HepG2 (cell line): ENCODE measurements around the gene CRY1. TPM values are rescaled to one million over a fixed set of nuclear protein-coding genes. Genes with fewer than 3 reads are reported as not detected.

Experiments used
- ARID4A ChIP-seq: sonication (generic); formaldehyde crosslinking; IDR thresholded peaks from 2 replicates; pipeline ENCODE4 v1.5.0; 2020; ENCODE audit warnings: mild to moderate bottlenecking, missing genetic modification reagents, borderline replicate concordance
- ARNT ChIP-seq: fragments of 450-650 bp; IDR thresholded peaks from 2 replicates; pipeline ENCODE4 v1.6.1; 2017
- BCLAF1 ChIP-seq: fragments of 450-650 bp; IDR thresholded peaks from 2 replicates; pipeline ENCODE4 v1.6.1; 2017; ENCODE audit warnings: mild to moderate bottlenecking
- CREM ChIP-seq, 2 experiments: sonication (generic) in 1 of 2; formaldehyde crosslinking in 1 of 2; IDR thresholded peaks; 2 replicates each; pipeline versions ENCODE4 v1.4.0 to v1.6.1; 2016 to 2020; ENCODE audit warnings: antibody characterized with exemption in 1 of 2, mild to moderate bottlenecking in 1 of 2, missing genetic modification reagents in 1 of 2
- FOXP4 ChIP-seq: sonication (generic); formaldehyde crosslinking; IDR thresholded peaks from 2 replicates; pipeline ENCODE4 v1.4.0; 2020; ENCODE audit warnings: missing genetic modification reagents
- HMG20B ChIP-seq: conservative IDR thresholded peaks from 2 replicates; pipeline ENCODE4 v1.6.1; 2016; ENCODE audit warnings: missing genetic modification reagents, missing compliant biosample characterization
- KDM1A ChIP-seq: IDR thresholded peaks from 2 replicates; pipeline ENCODE4 v1.6.1; 2016; ENCODE audit warnings: missing compliant biosample characterization
- KDM6A ChIP-seq: IDR thresholded peaks from 2 replicates; pipeline ENCODE4 v1.6.1; 2016; ENCODE audit warnings: low read depth
- KMT2A ChIP-seq: sonication (generic); formaldehyde crosslinking; IDR thresholded peaks from 2 replicates; pipeline ENCODE4 v1.4.0; 2020; ENCODE audit warnings: missing genetic modification reagents
- MIER2 ChIP-seq: IDR thresholded peaks from 2 replicates; pipeline ENCODE4 v1.6.1; 2016; ENCODE audit warnings: missing biosample characterization, missing genetic modification reagents
- MIXL1 ChIP-seq: IDR thresholded peaks from 2 replicates; pipeline ENCODE4 v1.6.1; 2016
- TERF1 ChIP-seq: sonication (generic); formaldehyde crosslinking; IDR thresholded peaks from 2 replicates; pipeline ENCODE4 v1.8.0; 2022; ENCODE audit warnings: mild to moderate bottlenecking, missing genetic modification reagents, moderate library complexity
- ZNF362 ChIP-seq: sonication (generic); formaldehyde crosslinking; IDR thresholded peaks from 2 replicates; pipeline ENCODE4 v1.4.0; 2020; ENCODE audit warnings: missing genetic modification reagents, mild to moderate bottlenecking, borderline replicate concordance
- ZNF383 ChIP-seq: sonication (generic); formaldehyde crosslinking; IDR thresholded peaks from 2 replicates; pipeline ENCODE4 v1.4.0; 2020; ENCODE audit warnings: missing genetic modification reagents, mild to moderate bottlenecking, borderline replicate concordance
- ZNF44 ChIP-seq: sonication (generic); formaldehyde crosslinking; IDR thresholded peaks from 2 replicates; pipeline ENCODE4 v1.5.1; 2020; ENCODE audit warnings: mild to moderate bottlenecking, missing genetic modification reagents
- ZNF460 ChIP-seq: sonication (generic); formaldehyde crosslinking; IDR thresholded peaks from 2 replicates; pipeline ENCODE4 v1.5.1; 2020; ENCODE audit warnings: missing genetic modification reagents, mild to moderate bottlenecking, borderline replicate concordance
- ZNF572 ChIP-seq: sonication (generic); formaldehyde crosslinking; IDR thresholded peaks from 2 replicates; pipeline ENCODE4 v1.5.1; 2020; ENCODE audit warnings: mild to moderate bottlenecking, missing genetic modification reagents
- ZNF788 ChIP-seq: sonication (generic); formaldehyde crosslinking; IDR thresholded peaks from 2 replicates; pipeline ENCODE4 v1.5.0; 2020; ENCODE audit warnings: mild to moderate bottlenecking, missing genetic modification reagents, borderline replicate concordance
- polyA plus RNA-seq, 8 experiments: library from polyadenylated mRNA; depleted of rRNA in 3 of 8; stranded (reverse) in 7 of 8; unstranded in 1 of 8; fragments of >200 nt; fragmentation: Illumina TruSeq in 4 of 8; extraction: Trizol in 4 of 8; gene quantifications; 2 replicates each; pipeline versions ENCODE4 v1.2.1 to v1.2.3, GENCODE V29; 2011 to 2016; ENCODE audit warnings: low read depth in 4 of 8, missing spikeins in 1 of 8, mixed read lengths in 1 of 8; ENCODE audit not compliant: insufficient read depth in 1 of 8
- total RNA-seq, 5 experiments: library from RNA; depleted of rRNA; stranded (reverse); fragments of >200 nt; fragmentation: Illumina TruSeq; extraction: Trizol; gene quantifications; 2 replicates each; pipeline ENCODE4 v1.2.3, GENCODE V29; 2016; ENCODE audit warnings: low read depth in 1 of 5

The CRY1 gene
- total and polyA plus RNA-seq, 2 of the 13 experiments (the other 11 are each of a cell fraction or from before 2014, with no cell fraction given) = 11.4 to 13.9 TPM

- peak; percentile 21; the same call in 1 of the 2 replicates for TF ChIP-seq FOXP4 (CRISPR knock-in tag)
- TF ChIP-seq ZNF788 (CRISPR knock-in tag) = no peak; the same call in 1 of the 2 replicates
- TF ChIP-seq ZNF383 (CRISPR knock-in tag) = no peak
- TF ChIP-seq CREM (IDR thresholded peaks at IDR 0.05) = no peak; the same call in 1 of the 2 replicates
- no peak for TF ChIP-seq CREM (CRISPR knock-in tag; IDR thresholded peaks at IDR 0.05)
- no peak for TF ChIP-seq ZNF362 (CRISPR knock-in tag)
- TF ChIP-seq KMT2A (CRISPR knock-in tag) = peak; percentile 92
- TF ChIP-seq BCLAF1 = no peak
- TF ChIP-seq MIER2 (CRISPR knock-in tag) = no peak
- no peak for TF ChIP-seq KDM1A (CRISPR knock-in tag)
- TF ChIP-seq MIXL1 (CRISPR knock-in tag) = no peak
- no peak for TF ChIP-seq ARNT
- no peak for TF ChIP-seq ZNF460
- no peak for TF ChIP-seq KDM6A
- no peak for TF ChIP-seq HMG20B
- TF ChIP-seq ZNF44 (CRISPR knock-in tag) = no peak
- no peak for TF ChIP-seq ZNF572 (CRISPR knock-in tag)
- TF ChIP-seq ARID4A (CRISPR knock-in tag) = peak; percentile 88
- no peak for TF ChIP-seq TERF1 (CRISPR knock-in tag)
These were observed 106.5 kb downstream of the CRY1 start, which contains the start of gene MTERF2 (continued) for GRCh38 chr12:106986625-106987389.
